ENCODE measurements around the gene FGF7.
"Not testable (repeated sequence)": the region's sequence is repeated elsewhere in the genome, so short reads cannot be mapped to it uniquely, and the experiment has no call there.

The FGF7 gene

GRCh38 chr15:49439678-49440395, 16.8 kb downstream of the FGF7 start:
- DNase-seq: no peak

- no peak for DNase-seq
Observed at GRCh38 chr15:49441356-49441755, 18.3 kb downstream of the FGF7 start.

- DNase-seq: no peak
Observed at GRCh38 chr15:49441816-49442215, 18.8 kb downstream of the FGF7 start.

GRCh38 chr15:49452595-49452994, 29.6 kb downstream of the FGF7 start:
- no peak for DNase-seq

- no peak for DNase-seq
Observed at GRCh38 chr15:49456166-49456565, 33.1 kb downstream of the FGF7 start.

- DNase-seq: no peak
Observed at GRCh38 chr15:49458145-49458544, 35.1 kb downstream of the FGF7 start.

GRCh38 chr15:49460411-49460941, 37.4 kb downstream of the FGF7 start:
- no peak for DNase-seq

GRCh38 chr15:49462232-49462844, 39.3 kb downstream of the FGF7 start:
- DNase-seq: no peak

- no peak for DNase-seq
Observed at GRCh38 chr15:49464522-49464921, 41.5 kb downstream of the FGF7 start.

GRCh38 chr15:49466119-49466518, 43.1 kb downstream of the FGF7 start:
- no peak for DNase-seq

- DNase-seq: no peak
Observed at GRCh38 chr15:49467746-49468480, 44.9 kb downstream of the FGF7 start.

- DNase-seq: no peak
Observed at GRCh38 chr15:49468481-49468839, 45.4 kb downstream of the FGF7 start.

- DNase-seq: peak; percentile 7
Observed at GRCh38 chr15:49471248-49471647, 48.2 kb downstream of the FGF7 start.

- no peak for DNase-seq
Observed at GRCh38 chr15:49471733-49472132, 48.7 kb downstream of the FGF7 start.

GRCh38 chr15:49472338-49472737, 49.3 kb downstream of the FGF7 start:
- DNase-seq: no peak

- no peak for DNase-seq
Observed at GRCh38 chr15:49473031-49473430, 50.0 kb downstream of the FGF7 start.

- not testable (repeated sequence) for DNase-seq
Observed at GRCh38 chr15:49478021-49478420, 55.0 kb downstream of the FGF7 start.

GRCh38 chr15:49478982-49479381, 55.9 kb downstream of the FGF7 start:
- DNase-seq: not testable (repeated sequence)

- not testable (repeated sequence) for DNase-seq
Observed at GRCh38 chr15:49485401-49485800, 62.4 kb downstream of the FGF7 start.

- no peak for DNase-seq
Observed at GRCh38 chr15:49490966-49491365, 67.9 kb downstream of the FGF7 start.

GRCh38 chr15:49492151-49492550, 69.1 kb downstream of the FGF7 start:
- no peak for DNase-seq

- no peak for DNase-seq
Observed at GRCh38 chr15:49492830-49493229, 69.8 kb downstream of the FGF7 start.

- no peak for DNase-seq
Observed at GRCh38 chr15:49494842-49495241, 71.8 kb downstream of the FGF7 start.

All from CD4-positive, alpha-beta T cell treated with Interleukin-6 for 4 hours (primary cell).